ENCODE results near the gene BANP.

DNA sequence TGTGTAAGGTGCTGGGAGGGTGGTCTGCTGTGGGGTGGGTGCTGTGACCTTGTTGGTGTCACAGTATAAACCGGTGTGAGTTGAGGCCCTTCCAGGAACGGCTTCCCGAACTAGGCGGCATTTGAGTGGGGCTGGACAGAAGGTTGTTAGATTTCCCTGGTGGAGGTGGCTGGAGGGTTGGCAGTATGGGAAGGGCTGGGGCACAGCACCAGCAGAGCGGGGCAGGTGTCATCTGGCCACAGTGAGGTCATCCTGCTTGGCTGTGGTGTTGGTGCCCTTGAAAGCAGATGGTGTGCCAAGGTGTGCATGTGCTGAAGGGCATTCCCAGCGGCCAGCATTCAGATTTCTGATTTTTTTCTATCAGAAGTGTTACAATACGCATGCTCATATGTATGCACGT is 28.1 kb downstream of the BANP start:
- TF ChIP-seq, protein P1, sequence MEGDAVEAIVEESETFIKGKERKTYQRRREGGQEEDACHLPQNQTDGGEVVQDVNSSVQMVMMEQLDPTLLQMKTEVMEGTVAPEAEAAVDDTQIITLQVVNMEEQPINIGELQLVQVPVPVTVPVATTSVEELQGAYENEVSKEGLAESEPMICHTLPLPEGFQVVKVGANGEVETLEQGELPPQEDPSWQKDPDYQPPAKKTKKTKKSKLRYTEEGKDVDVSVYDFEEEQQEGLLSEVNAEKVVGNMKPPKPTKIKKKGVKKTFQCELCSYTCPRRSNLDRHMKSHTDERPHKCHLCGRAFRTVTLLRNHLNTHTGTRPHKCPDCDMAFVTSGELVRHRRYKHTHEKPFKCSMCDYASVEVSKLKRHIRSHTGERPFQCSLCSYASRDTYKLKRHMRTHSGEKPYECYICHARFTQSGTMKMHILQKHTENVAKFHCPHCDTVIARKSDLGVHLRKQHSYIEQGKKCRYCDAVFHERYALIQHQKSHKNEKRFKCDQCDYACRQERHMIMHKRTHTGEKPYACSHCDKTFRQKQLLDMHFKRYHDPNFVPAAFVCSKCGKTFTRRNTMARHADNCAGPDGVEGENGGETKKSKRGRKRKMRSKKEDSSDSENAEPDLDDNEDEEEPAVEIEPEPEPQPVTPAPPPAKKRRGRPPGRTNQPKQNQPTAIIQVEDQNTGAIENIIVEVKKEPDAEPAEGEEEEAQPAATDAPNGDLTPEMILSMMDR (IDR thresholded peaks at IDR 0.05): no peak
- TF ChIP-seq EZH2 (IDR thresholded peaks at IDR 0.05) (no peak), EZH2phosphoT487 (IDR thresholded peaks at IDR 0.05) (no peak)

Data from neural progenitor cell (in vitro differentiated cells).